Small intestine (tissue), 7 donors: ENCODE data around the gene CAMK2D. TPM values are rescaled to one million over a fixed set of nuclear protein-coding genes. Genes with fewer than 3 reads are reported as not detected.

Source experiments
- DNase-seq, 2 donors: peaks; one replicate each; pipeline versions ENCODE4 v3.0.0 to v3.0.0-alpha.2; 2013
- FAIRE-seq: peaks from 2 replicates; lab custom pipeline; 2012; peaks lifted over from hg19 to GRCh38; lab: Jason Lieb, UNC
- H3K27ac ChIP-seq, 3 donors: one replicate each; pipeline ENCODE4 v1.5.1; 2013; ENCODE audit warnings: low read length in 2 of 3, mild to moderate bottlenecking in 2 of 3, control low read depth in 1 of 3, inconsistent platforms in 1 of 3, low read depth in 1 of 3, moderate library complexity in 1 of 3
- H3K27me3 ChIP-seq, 3 donors: one replicate each; pipeline ENCODE4 v1.6.1; 2013; ENCODE audit warnings: low read length in 3 of 3, inconsistent platforms in 1 of 3; ENCODE audit not compliant: control insufficient read depth in 3 of 3, insufficient read depth in 3 of 3
- H3K36me3 ChIP-seq, 3 donors: one replicate each; pipeline ENCODE4 v1.6.1; 2013; ENCODE audit warnings: low read length in 3 of 3, inconsistent platforms in 1 of 3, low read depth in 1 of 3, mild to moderate bottlenecking in 1 of 3, moderate library complexity in 1 of 3; ENCODE audit not compliant: control insufficient read depth in 3 of 3, insufficient read depth in 2 of 3
- H3K4me1 ChIP-seq, 3 donors: one replicate each; pipeline ENCODE4 v1.6.1; 2013; ENCODE audit warnings: low read length in 2 of 3, inconsistent platforms in 1 of 3, low read depth in 1 of 3, mild to moderate bottlenecking in 1 of 3, moderate library complexity in 1 of 3; ENCODE audit not compliant: control insufficient read depth in 3 of 3, insufficient read depth in 2 of 3
- H3K4me3 ChIP-seq, 3 donors: one replicate each; pipeline ENCODE4 v1.5.1; 2013; ENCODE audit warnings: low read length in 3 of 3, control low read depth in 1 of 3, inconsistent platforms in 1 of 3, low read depth in 1 of 3, mild to moderate bottlenecking in 1 of 3, moderate library complexity in 1 of 3
- H3K9me3 ChIP-seq, 2 donors: one replicate each; pipeline ENCODE4 v1.6.1; 2013; ENCODE audit warnings: low read depth in 1 of 2, low read length in 1 of 2; ENCODE audit not compliant: control insufficient read depth in 2 of 2, insufficient read depth in 1 of 2
- WGBS, 3 donors: extraction: QIAGEN DNeasy Blood & Tissue Kit; methylation state at CpG; one replicate each; pipeline ENCODE4 v1.1.7; 2013; 5-methylcytosine and 5-hydroxymethylcytosine counted together
- polyA plus RNA-seq, 4 donors: library from polyadenylated mRNA; stranded (reverse) in 3 of 4; unstranded in 1 of 4; fragments of 200-250 nt in 3 of 4; fragments of 120-200 nt in 1 of 4; gene quantifications; one replicate each; pipeline versions ENCODE4 v1.2.1 to v1.2.3, GENCODE V29; 2013
- donor health status: healthy with polysubstance abuse.
- donor health status: control.
- donor health status: control.
- donor health status: Bipolar disorder and iron deficiency.
- donor health status: healthy.

The CAMK2D gene
- polyA plus RNA-seq, 4 donors, result 21.1 to 81.1 (median 24.0) TPM

DNA sequence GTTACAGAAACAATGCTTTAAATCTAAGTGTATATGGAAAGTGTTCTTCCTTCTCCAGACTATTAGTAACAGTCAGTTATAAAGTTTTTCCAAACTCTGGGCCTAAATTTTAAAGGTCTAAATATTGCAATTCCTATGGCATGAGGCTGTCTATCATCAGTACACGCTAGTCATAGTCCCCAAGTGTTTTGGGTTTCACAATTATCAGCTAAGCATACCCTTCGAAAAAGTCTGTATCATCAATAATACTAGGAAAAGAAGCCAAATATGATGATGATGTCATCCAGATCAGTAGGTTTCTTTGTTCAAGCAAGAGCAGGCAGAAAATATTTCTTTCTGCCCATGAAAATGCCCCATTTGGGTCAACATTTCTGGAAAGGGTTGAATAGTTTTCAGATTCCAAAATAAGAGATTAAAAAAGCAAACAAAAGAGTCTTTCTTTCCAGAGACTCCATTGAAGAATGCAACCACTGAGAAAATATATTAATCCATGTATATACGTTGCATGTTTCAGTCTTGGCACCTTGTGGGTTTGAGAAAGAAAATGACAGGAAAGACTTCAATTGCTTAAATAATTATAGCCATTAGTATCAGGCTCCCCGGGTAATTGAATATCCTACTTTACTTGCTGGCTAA is 173.8 kb downstream of the CAMK2D start:
- 60 to 77% (median 63%) methylated on average over 4 of the region's 4 CpGs for WGBS, 3 donors

DNA sequence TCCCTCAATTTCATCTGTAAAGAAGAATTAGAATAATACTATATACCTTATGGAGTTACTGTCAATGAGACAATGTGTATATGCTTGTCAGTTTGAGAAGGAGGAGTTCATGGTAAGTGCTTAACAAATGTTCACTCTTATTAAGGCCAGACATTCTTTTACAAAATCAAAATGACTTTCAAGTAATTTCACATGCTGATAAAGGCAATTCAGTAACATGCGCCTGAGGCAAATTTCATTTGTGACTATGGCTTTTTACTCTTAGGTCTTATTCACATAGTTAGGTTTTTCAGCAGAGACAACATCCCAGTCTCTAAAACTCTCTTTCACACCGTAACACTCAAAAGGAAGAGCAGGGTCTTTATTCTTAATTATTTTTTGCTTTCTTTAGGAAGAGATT is 174.4 kb downstream of the CAMK2D start:
- Histone ChIP-seq H3K27ac (no peak overlapping the region), H3K9me3 (no peaks in the 10 kb centered on the region), H3K4me3 (no peak overlapping the region), H3K4me1 (peaks cover 0 to 11% (median 6%) of the 10 kb centered on the region in 3 donors), H3K27me3 (no peaks in the 10 kb centered on the region), H3K36me3 (peaks cover 0 to 2% (median 2%) of the 10 kb centered on the region in 3 donors)
- 97 to 100% (median 99%) methylated on average over 2 of the region's 2 CpGs for WGBS, 3 donors
- DNase-seq, result no peak
- no peak for FAIRE-seq

More for the DNA sequence above, 173.8 kb downstream of the CAMK2D start:
- Histone ChIP-seq H3K27ac (no peak overlapping the region), H3K36me3 (peaks cover 0 to 2% (median 2%) of the 10 kb centered on the region in 3 donors), H3K9me3 (no peaks in the 10 kb centered on the region), H3K27me3 (no peaks in the 10 kb centered on the region), H3K4me1 (peaks cover 0 to 11% (median 6%) of the 10 kb centered on the region in 3 donors), H3K4me3 (no peak overlapping the region)
- FAIRE-seq (no peak), DNase-seq (no peak)

DNA sequence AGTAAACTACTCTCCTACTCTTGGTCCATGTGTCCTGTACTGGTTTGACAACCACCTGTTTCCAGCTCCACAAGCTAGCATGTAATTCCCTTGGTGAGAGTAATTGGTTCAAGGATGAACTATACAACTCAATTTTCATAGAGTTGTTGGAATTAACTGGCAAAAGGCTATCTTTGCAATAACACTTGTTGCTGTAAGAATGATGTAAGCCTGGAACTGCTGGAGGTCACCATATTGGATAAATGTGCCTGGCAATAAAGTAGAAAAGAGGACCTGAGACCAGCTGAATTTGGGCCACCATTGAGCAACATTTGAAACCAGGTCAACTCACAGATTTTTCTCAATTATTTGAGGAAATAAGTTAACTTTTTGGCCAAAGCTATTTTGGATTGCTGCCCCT is 175.5 kb downstream of the CAMK2D start:
- no peak overlapping the region for H3K27ac ChIP-seq
- no peak for FAIRE-seq
- no peaks in the 10 kb centered on the region for H3K27me3 ChIP-seq
- no peak overlapping the region for H3K4me3 ChIP-seq
- no peak for DNase-seq
- peaks cover 0 to 11% (median 6%) of the 10 kb centered on the region in 3 donors for H3K4me1 ChIP-seq
- no peaks in the 10 kb centered on the region for H3K9me3 ChIP-seq
- H3K36me3 ChIP-seq, result no peaks in the 10 kb centered on the region

DNA sequence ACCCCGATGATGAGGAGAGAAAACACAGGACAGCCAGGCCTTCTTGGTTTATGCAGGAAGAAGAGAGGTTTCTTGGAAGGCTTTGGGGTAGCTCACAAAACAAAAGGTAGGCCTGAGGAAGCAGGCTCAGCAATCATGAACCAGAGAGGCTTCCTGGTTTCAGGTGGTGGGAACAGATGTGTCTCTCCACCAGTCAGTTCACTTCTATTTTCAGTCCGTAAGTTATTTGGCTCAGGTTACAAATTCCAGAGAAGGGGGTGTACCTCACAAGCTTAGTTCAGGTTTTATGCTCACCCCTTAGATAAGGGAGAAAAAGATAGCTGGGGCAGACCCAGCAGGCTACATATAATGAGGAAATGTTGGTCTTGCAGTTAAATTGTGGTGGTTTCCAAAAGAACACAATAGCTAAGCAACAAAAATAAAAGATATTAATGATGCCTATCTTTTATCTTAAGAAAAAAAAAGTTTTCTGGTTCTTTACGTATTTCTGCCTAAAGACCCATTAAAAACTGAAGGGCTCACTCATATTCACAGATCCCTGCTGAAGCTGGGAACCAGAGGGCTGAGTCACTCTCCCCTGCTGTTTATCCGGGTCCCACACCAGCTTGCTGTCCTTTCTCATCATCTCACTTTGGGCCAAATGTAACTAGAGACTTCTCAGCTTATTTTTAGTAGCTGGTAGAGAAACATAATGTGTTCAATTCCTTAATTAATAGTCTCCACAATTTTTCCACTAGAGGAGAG is 177.0 kb downstream of the CAMK2D start:
- peak; percentile 11 to 47 for DNase-seq
- Histone ChIP-seq H3K4me1 (peaks cover 0 to 11% (median 6%) of the 10 kb centered on the region in 3 donors), H3K36me3 (no peaks in the 10 kb centered on the region), H3K27me3 (no peaks in the 10 kb centered on the region), H3K9me3 (no peaks in the 10 kb centered on the region), H3K27ac (no peak overlapping the region), H3K4me3 (no peak overlapping the region)
- FAIRE-seq, result no peak
- 41 to 63% (median 50%) methylated on average over 4 of the region's 4 CpGs for WGBS, 3 donors

DNA sequence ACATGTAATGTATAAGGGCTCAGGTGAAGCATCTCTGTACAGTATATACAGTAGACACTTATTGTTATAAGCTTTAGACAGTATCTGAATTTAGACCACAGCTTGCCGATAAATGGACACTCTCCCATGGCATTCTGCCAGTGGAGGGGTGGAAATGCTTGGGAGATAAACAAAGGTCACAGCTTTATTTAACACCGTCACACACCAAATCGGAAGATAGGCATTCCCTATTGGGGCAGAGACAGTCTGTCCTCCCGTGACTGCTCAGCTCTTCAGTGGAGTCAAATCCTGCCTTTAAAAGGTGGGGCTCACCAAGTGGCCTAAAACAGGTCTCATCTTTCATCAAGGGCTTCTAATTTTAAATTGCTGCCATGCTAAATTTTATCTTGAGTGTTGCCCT is 178.8 kb downstream of the CAMK2D start:
- Histone ChIP-seq H3K9me3 (no peaks in the 10 kb centered on the region), H3K27me3 (no peaks in the 10 kb centered on the region), H3K4me1 (peaks cover 0 to 11% (median 6%) of the 10 kb centered on the region in 3 donors), H3K36me3 (no peaks in the 10 kb centered on the region), H3K27ac (no peak overlapping the region), H3K4me3 (no peak overlapping the region)
- DNase-seq, result no peak
- 82 to 85% (median 84%) methylated on average over 4 of the region's 4 CpGs for WGBS, 3 donors
- FAIRE-seq, result no peak

DNA sequence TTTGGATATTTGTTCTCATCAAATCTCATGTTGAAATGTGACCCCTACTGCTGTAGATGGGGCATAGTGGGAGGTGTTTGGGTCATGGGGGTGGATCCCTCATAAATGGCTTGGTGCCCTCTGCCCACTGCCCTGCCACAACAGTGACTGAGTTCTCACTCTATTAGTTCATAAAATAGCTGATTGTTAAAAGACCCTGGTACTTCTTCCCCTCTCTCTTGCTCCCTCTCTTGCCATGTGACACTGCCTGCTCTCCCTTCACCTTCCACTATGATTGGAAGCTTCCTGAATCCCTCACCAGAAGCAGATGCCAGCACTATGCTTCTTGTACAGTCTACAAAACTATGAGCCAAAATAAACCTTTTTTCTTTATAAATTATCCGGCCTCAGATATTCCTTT is 182.2 kb downstream of the CAMK2D start:
- H3K36me3 ChIP-seq, result no peaks in the 10 kb centered on the region
- FAIRE-seq, result no peak
- no peak overlapping the region for H3K4me3 ChIP-seq
- no peaks in the 10 kb centered on the region for H3K27me3 ChIP-seq
- H3K4me1 ChIP-seq, result peaks cover 0 to 6% (median 6%) of the 10 kb centered on the region in 3 donors
- 94 to 100% (median 100%) methylated on average over 1 of the region's 1 CpG for WGBS, 3 donors
- DNase-seq, result no peak
- no peak overlapping the region for H3K27ac ChIP-seq
- H3K9me3 ChIP-seq, result no peaks in the 10 kb centered on the region

DNA sequence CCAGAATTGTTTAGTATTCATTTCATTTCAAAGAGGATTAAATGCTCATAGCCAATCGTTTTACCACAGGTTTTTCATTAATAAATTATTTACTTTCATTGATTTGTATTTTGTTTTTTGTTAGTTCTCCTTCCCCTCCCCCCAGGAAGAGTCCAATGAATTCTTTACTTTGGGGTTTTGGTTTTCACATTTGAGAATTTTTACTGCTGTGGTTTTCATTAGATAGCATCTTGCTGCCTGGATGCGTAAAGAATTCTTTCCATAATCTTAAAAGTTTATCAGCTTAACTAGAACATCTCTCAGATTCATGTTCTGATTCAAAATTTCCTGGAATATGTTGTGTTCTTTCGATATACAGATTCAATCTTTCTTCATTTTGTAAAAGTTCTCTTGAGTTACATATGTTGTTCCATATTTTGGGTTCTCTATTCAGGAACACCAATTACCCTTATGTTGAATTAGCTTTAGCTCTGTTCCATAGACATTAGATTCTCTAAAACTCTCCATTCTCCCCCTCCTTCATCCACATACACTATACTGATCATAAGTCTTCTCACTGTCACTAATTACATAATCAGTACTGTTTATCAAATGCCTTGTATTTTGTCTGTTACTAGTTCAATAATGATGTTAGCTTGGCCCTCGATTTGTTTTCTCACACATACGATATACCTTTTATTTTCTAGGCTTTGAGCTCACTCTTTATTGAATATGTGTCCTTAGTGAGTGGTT is 184.4 kb downstream of the CAMK2D start:
- Histone ChIP-seq H3K9me3 (no peaks in the 10 kb centered on the region), H3K27ac (no peak overlapping the region), H3K4me1 (peaks cover 0 to 3% (median 0%) of the 10 kb centered on the region in 3 donors), H3K4me3 (no peak overlapping the region), H3K36me3 (no peaks in the 10 kb centered on the region), H3K27me3 (no peaks in the 10 kb centered on the region)
- FAIRE-seq, result no peak
- DNase-seq, result no peak
- WGBS, 3 donors, result 85 to 86% (median 86%) methylated on average over 5 of the region's 5 CpGs

DNA sequence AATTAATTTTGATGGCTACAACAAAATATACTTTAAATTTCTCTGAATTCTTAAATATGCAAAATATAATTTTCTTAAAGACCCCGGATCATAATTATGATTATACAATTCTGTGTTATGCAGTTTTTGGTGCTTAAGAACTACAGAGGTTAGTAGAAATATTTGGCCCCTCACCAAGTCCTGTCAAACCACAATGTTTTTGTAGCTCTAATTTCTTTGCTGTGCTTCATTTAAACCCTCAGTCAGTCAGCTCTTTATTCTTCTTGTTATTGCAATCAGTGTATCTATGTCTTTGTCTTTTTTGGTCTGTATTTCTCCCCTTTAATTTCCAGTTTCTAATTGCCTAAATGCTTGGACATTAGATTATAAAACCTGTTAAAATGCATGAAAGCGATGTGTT is 186.1 kb downstream of the CAMK2D start:
- Histone ChIP-seq H3K27me3 (no peaks in the 10 kb centered on the region), H3K36me3 (no peaks in the 10 kb centered on the region), H3K4me3 (no peak overlapping the region), H3K9me3 (no peaks in the 10 kb centered on the region), H3K27ac (no peak overlapping the region), H3K4me1 (peaks cover 0 to 3% (median 0%) of the 10 kb centered on the region in 3 donors)
- DNase-seq, result no peak
- 81 to 92% (median 88%) methylated on average over 2 of the region's 2 CpGs for WGBS, 3 donors
- FAIRE-seq, result no peak
